Neural progenitor cell (in vitro differentiated cells): Measurements from ENCODE around the gene DYNLT1. TPM values are rescaled to one million over a fixed set of nuclear protein-coding genes. Genes with fewer than 3 reads are reported as not detected.

ENCODE experiments used
- DNase-seq: peaks from one replicate; pipeline ENCODE4 v3.0.0-alpha.2; 2016; ENCODE audit warnings: low spot score
- H2AFZ ChIP-seq: fragments of 200-600 bp; sonication (generic); replicated peaks from 2 replicates; pipeline ENCODE4 v1.6.1; 2016; ENCODE audit warnings: antibody characterized with exemption
- H3F3A ChIP-seq: fragments of 200-600 bp; sonication (generic); 2 replicates; pipeline ENCODE4 v1.6.1; 2016; ENCODE audit warnings: antibody characterized with exemption, low read depth
- H3K27ac ChIP-seq: fragments of 200-600 bp; sonication (generic); 2 replicates; pipeline ENCODE4 v1.5.1; 2016; ENCODE audit warnings: mild to moderate bottlenecking
- H3K27me3 ChIP-seq: fragments of 200-600 bp; sonication (generic); 2 replicates; pipeline ENCODE4 v1.6.1; 2016; ENCODE audit warnings: mild to moderate bottlenecking, moderate library complexity
- H3K36me3 ChIP-seq: fragments of 200-600 bp; sonication (generic); 2 replicates; pipeline ENCODE4 v1.5.1; 2016
- H3K4me1 ChIP-seq: fragments of 200-600 bp; sonication (generic); 2 replicates; pipeline ENCODE4 v1.6.1; 2016; ENCODE audit warnings: mixed run types
- H3K4me2 ChIP-seq: fragments of 200-600 bp; sonication (generic); 2 replicates; pipeline ENCODE4 v1.6.1; 2016
- H3K4me3 ChIP-seq: fragments of 200-600 bp; sonication (generic); 2 replicates; pipeline ENCODE4 v1.5.1; 2016
- H3K79me2 ChIP-seq: fragments of 200-600 bp; sonication (generic); 2 replicates; pipeline ENCODE4 v1.6.1; 2016; ENCODE audit warnings: low read depth
- H3K9ac ChIP-seq: fragments of 200-600 bp; sonication (generic); 2 replicates; pipeline ENCODE4 v1.6.1; 2016
- H3K9me3 ChIP-seq: fragments of 200-600 bp; sonication (generic); 2 replicates; pipeline ENCODE4 v1.5.1; 2016; ENCODE audit warnings: low read depth
- H4K20me1 ChIP-seq: fragments of 200-600 bp; sonication (generic); 2 replicates; pipeline ENCODE4 v1.6.1; 2016; ENCODE audit warnings: low read depth
- H3K27ac Mint-ChIP-seq: 3 replicates; pipeline ENCODE4 v1.8.0; 2021; ENCODE audit warnings: mixed read lengths
- H3K27me3 Mint-ChIP-seq: 2 replicates; pipeline ENCODE4 v1.8.0; 2022; ENCODE audit warnings: low read depth, mild to moderate bottlenecking, inconsistent platforms, moderate library complexity, mixed read lengths; ENCODE audit not compliant: insufficient read depth
- H3K36me3 Mint-ChIP-seq: 3 replicates; pipeline ENCODE4 v1.8.0; 2021; ENCODE audit warnings: mixed read lengths
- H3K4me1 Mint-ChIP-seq: 3 replicates; pipeline ENCODE4 v1.8.0; 2021; ENCODE audit warnings: mixed read lengths
- H3K4me3 Mint-ChIP-seq: 3 replicates; pipeline ENCODE4 v1.8.0; 2021; ENCODE audit warnings: mild to moderate bottlenecking, moderate library complexity, mixed read lengths
- H3K9me3 Mint-ChIP-seq: 3 replicates; pipeline ENCODE4 v1.8.0; 2020; ENCODE audit warnings: mixed read lengths
- CTCF ChIP-seq: fragments of 200-600 bp; sonication (generic); IDR thresholded peaks from 2 replicates; pipeline ENCODE4 v1.5.1; 2017; ENCODE audit warnings: antibody characterized with exemption, mild to moderate bottlenecking
- EZH2 ChIP-seq: fragments of 200-600 bp; sonication (generic); IDR thresholded peaks from 2 replicates; pipeline ENCODE4 v1.6.1; 2017; ENCODE audit warnings: antibody characterized with exemption, mild to moderate bottlenecking, moderate library complexity
- EZH2phosphoT487 ChIP-seq: fragments of 200-600 bp; sonication (generic); IDR thresholded peaks from 2 replicates; pipeline ENCODE4 v1.6.1; 2017; ENCODE audit warnings: antibody characterized with exemption
- total RNA-seq: library from RNA; depleted of rRNA; stranded (reverse); fragments of >200 nt; gene quantifications from 2 replicates; pipeline ENCODE4 v1.2.3, GENCODE V29; 2015; ENCODE audit warnings: low replicate concordance

Gene DYNLT1
- total RNA-seq, 1 donor from 2014 or later: 82.8 TPM

- H3K36me3 Mint-ChIP-seq: peaks cover 20% of the 10 kb centered on the region
- no peak overlapping the region for H2AFZ ChIP-seq
- peak overlapping the region; percentile 14 for H3K4me2 ChIP-seq
- H3F3A ChIP-seq: peaks cover 6% of the 10 kb centered on the region
- no peak overlapping the region for H3K9ac ChIP-seq
- H3K4me3 ChIP-seq: no peak overlapping the region
- peaks cover 4% of the 10 kb centered on the region for H3K27me3 Mint-ChIP-seq
- H4K20me1 ChIP-seq: no peaks in the 10 kb centered on the region
- peak overlapping the region; percentile 21 for H3K27ac ChIP-seq
- peaks cover 6% of the 10 kb centered on the region for H3K36me3 ChIP-seq
- H3K9me3 Mint-ChIP-seq: peaks cover 11% of the 10 kb centered on the region
- H3K27ac Mint-ChIP-seq: no peak overlapping the region
- peaks cover 6% of the 10 kb centered on the region for H3K79me2 ChIP-seq
- no peaks in the 10 kb centered on the region for H3K27me3 ChIP-seq
- DNase-seq: no peak
- H3K4me1 ChIP-seq: peaks cover 14% of the 10 kb centered on the region
- H3K4me3 Mint-ChIP-seq: no peak overlapping the region
- H3K4me1 Mint-ChIP-seq: no peaks in the 10 kb centered on the region
- TF ChIP-seq EZH2 (no peak), EZH2phosphoT487 (no peak), CTCF (no peak)
- H3K9me3 ChIP-seq: no peaks in the 10 kb centered on the region
Measured at GRCh38 chr6:158611039-158611438, 33.5 kb downstream of the DYNLT1 start.

- no peak overlapping the region for H3K4me2 ChIP-seq
- H3K36me3 ChIP-seq: peaks cover 6% of the 10 kb centered on the region
- Mint-ChIP-seq H3K36me3 (peaks cover 16% of the 10 kb centered on the region), H3K4me3 (no peak overlapping the region), H3K9me3 (peaks cover 11% of the 10 kb centered on the region), H3K4me1 (no peaks in the 10 kb centered on the region), H3K27ac (no peak overlapping the region), H3K27me3 (peaks cover 4% of the 10 kb centered on the region)
- no peak for DNase-seq
- H4K20me1 ChIP-seq: no peaks in the 10 kb centered on the region
- H3K9me3 ChIP-seq: no peaks in the 10 kb centered on the region
- H2AFZ ChIP-seq: no peak overlapping the region
- H3K9ac ChIP-seq: no peak overlapping the region
- no peaks in the 10 kb centered on the region for H3K27me3 ChIP-seq
- peaks cover 6% of the 10 kb centered on the region for H3K79me2 ChIP-seq
- no peak overlapping the region for H3K27ac ChIP-seq
- peaks cover 14% of the 10 kb centered on the region for H3K4me1 ChIP-seq
- peaks cover 6% of the 10 kb centered on the region for H3F3A ChIP-seq
- TF ChIP-seq CTCF (no peak), EZH2 (no peak), EZH2phosphoT487 (no peak)
- no peak overlapping the region for H3K4me3 ChIP-seq
Measured at GRCh38 chr6:158610319-158610968, 34.1 kb downstream of the DYNLT1 start.

- no peak overlapping the region for H3K27ac ChIP-seq
- H3K9me3 Mint-ChIP-seq: peaks cover 3% of the 10 kb centered on the region
- H3K9ac ChIP-seq: no peak overlapping the region
- H3K27ac Mint-ChIP-seq: no peak overlapping the region
- H4K20me1 ChIP-seq: no peaks in the 10 kb centered on the region
- no peaks in the 10 kb centered on the region for H3K4me1 Mint-ChIP-seq
- H3K9me3 ChIP-seq: no peaks in the 10 kb centered on the region
- no peaks in the 10 kb centered on the region for H3K27me3 ChIP-seq
- TF ChIP-seq EZH2 (no peak), CTCF (no peak), EZH2phosphoT487 (no peak)
- H3K4me1 ChIP-seq: peaks cover 14% of the 10 kb centered on the region
- peaks cover 6% of the 10 kb centered on the region for H3K36me3 ChIP-seq
- no peak overlapping the region for H3K4me2 ChIP-seq
- DNase-seq: no peak
- no peak overlapping the region for H2AFZ ChIP-seq
- H3F3A ChIP-seq: peaks cover 6% of the 10 kb centered on the region
- H3K4me3 ChIP-seq: no peak overlapping the region
- peaks cover 9% of the 10 kb centered on the region for H3K36me3 Mint-ChIP-seq
- peaks cover 6% of the 10 kb centered on the region for H3K79me2 ChIP-seq
- H3K4me3 Mint-ChIP-seq: no peak overlapping the region
- peaks cover 4% of the 10 kb centered on the region for H3K27me3 Mint-ChIP-seq
Measured at GRCh38 chr6:158609455-158610155, 34.9 kb downstream of the DYNLT1 start.
